SW 1271 (cell line): ENCODE data around the gene SHD.
"Not testable (repeated sequence)": the region's sequence is repeated elsewhere in the genome, so short reads cannot be mapped to it uniquely, and the experiment has no call there.

Experiments
- DNase-seq, 2 experiments: peaks; one replicate each; lab custom pipeline; 2025; lab: John Stamatoyannopoulos, UW

SHD gene

DNA sequence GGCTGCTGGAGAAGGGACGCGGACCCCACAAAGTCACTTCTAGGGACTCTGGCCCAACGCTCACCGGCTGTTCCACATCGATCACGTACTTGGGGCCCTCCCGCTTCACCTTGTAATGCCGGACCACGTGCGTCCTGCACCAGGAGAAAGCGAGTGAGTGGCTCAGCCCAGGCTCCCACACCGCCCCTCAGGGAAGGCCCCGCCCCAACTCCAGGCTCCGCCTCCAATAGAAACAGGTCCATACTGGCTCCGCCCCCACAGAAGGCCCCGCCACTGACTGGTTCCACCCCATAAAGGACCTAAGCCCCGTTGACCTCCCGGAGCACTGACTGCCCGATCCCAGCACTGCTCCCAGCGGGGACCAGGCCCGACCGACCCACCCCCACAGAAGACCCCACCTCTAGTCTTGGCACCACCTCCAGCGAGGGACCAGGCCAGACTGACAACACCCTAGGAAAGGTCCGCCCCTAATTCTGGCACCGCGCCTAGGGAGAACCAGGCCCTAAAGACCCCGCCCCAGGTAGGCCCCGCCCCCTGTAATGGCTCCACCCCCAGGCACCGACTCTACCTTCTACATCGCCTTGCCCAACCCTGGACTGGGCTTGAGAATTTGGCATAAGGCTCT lies 48.3 kb downstream of the SHD start:
- no peak for DNase-seq

DNA sequence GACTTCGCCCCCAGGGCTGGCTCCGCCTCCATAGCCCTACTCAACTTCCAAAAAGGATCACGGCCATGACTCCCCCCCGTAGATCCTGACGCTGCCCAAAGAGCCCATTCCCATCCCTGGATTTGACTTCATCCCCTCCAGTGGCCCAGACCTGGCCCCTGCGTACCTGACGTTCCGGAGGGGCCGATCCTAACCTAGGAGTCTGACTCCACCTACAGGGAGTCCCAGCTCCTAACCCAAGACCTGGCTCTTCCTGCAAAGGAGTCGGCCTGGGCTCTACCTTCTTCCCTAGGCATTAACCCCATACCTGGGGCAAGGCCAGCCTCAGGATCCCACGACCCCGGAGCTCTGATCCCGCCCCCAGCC lies 48.8 kb downstream of the SHD start:
- no peak for DNase-seq

DNA sequence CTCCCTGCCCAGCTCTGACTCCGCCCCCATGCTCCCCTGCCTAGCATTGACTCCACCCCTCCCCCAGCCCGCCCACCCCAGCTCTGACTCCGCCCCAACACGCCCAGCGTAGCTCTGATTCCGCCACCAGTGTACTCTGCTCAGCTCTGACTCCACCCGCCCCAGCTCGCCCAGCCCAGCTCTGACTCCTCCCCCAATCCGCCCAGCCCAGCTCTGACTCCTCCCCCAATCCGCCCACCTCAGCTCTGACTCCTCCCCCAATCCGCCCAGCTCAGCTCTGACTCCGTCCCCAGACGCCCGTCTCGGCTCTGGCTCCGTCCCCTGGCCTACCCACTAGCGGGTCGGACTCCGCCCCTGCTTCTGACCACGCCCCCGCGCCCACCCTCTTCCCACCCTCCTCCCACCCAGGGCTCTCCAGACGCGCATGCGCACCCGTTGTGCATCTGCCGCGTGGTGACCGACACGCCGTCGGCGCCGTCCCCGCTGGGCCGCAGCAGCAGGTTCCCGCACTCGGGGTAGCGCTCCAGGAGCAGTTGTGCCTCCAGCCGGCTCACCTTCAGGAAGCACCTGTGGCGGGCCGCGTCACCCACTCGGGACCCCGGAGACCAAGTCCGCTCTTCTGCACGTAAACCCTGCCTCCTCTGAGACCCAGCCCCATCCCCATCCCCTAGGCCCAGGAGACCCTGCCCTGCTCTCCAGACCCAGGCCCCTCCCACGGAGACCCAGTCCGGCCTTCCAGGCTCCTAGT lies 49.4 kb downstream of the SHD start:
- no peak for DNase-seq

DNA sequence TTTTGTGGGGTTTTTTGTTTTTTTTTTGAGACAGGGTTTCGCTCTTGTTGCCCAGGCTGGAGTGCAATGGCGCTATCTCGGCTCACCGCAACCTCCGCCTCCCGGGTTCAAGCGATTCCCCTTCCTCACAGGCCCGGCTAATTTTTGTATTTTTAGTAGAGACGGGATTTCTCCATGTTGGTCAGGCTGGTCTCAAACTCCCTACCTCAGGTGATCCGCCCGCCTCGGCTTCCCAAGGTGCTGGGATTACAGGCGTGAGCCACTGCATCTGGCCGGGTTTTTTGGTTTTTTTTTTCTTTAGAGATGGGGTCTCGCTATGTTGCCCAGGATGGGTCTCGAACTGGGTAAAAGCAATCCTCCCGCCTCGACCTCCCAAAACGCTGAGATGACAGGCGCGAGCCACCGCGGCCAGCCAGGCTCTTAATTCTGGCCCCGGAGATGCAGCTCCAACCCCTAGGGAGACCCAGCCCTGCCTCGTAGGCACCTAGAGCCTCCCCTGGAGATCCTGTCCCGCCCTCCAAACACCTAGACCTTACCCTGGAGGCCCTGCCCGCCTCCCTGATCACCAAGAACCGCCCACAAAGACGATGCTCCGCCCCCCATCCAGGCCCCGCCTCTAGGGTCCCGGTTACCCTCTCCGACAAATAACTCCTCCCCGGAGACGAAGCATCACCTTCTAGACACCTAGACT lies 50.1 kb downstream of the SHD start:
- not testable (repeated sequence) for DNase-seq

DNA sequence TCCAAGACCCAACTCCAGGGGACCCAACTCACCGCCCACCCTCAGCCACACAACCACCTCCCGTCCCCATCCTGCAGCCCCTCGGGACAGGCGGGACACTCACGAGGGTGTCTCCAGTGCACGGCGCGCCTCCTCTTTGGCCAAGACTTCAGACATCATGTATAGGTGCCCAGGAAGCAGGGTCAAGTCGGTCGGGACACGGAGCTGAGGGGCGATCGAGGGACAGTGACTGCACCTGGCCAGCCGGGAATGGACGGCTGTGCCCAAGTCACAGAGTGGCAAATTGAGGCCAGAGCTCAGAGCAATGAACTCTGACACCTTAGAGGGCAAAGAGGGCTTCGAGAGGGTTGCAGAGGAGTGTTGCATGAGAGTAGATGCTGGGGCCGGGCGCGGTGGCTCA lies 50.8 kb downstream of the SHD start:
- no peak for DNase-seq

DNA sequence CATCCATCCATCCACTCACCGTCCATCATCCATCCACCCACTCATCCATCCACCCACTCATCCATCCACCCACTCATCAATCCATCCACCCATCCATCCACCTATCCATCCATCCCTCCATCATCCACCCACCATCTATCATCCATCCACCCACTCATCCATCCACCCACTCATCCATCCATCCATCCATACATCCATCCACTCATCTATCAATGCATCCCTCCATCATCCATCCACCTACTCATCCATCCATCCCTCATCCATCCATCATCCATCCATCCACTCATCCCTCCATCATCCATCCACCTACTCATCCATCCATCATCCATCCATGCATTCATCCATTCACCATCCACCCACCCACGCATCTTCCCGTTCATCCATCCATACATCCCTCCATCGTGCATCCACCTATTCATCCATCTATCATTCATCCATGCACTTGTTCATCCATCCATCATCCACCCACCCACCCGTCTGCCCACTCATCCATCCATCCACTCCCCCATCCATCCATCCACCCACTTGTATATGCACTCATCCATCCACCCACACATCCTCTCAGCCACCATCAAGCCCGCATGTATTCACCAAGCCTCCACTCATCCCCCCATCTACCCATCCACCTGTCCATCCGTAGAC lies 56.0 kb downstream of the SHD start:
- no peak for DNase-seq

DNA sequence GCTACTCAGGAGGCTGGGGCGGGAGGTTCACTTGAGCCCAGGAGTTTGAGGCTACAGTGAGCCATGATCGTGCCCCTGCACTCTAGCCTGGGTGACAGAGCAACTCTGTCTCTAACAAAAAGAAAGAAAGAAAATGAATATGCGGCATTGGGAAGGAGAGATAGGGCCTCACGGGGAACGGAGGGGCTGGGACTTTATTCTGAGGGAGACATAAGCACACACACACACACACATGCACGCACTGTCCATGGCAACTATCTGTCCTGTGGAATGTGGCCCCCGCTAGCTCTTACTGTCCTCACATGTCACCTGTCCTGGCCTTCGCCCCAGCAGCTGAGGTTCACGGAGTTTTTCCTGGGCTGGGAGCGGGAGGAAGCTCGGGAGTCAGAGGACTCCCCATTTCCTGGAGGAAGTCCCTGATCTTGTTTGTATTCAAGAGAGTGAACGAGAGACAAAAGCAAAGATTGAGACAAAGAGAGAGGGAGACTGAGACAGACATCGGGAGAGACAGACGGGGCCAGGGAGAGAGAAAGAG lies 58.9 kb downstream of the SHD start:
- no peak for DNase-seq

DNA sequence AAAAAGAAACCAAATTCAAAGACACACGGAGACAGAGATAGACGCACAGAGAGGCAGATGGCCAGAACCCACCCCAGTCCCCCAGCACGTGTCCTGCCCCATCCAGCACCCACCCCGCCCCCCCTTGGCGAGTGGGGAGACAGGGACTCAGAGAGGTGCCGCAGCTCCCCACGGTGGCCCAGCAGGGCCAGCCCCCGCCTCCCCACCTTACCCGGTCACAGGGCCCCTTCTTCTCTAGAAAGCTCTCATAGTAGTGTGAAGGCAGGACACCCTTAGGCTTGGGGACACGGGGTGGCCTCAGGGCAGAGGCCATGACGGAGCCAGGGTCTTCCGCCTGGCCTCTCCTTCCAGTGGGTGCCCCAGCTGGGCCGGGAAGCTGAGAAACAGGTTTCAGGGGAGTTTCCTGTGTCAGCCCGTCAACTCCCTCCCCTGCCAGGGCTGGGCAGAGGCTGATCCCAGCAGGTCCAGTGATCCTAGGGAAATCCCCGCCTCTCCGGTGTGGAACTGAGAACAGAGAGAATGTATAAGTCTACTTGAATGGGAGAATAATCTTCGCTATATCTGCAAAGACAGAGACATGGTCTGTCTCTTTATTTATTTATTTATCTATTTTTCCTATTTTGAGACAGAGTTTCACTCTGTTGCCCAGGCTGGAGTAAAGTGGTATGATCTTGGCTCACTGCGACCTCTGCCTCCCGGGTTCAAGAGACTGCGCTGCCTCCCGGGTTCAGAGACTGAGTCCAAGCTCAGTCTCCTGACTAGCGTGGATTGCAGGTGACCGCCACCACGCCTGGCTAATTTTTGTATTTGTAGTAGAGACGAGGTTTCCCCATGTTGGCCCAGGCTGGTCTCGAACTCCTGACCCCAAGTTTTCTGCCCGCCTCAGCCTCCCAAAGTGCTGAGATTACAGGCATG lies 59.6 kb downstream of the SHD start, which contains the start of gene STAP2:
Gene STAP2 (minus strand): TSS at position 387 of the 915 bp plus-strand sequence. CDS start 74 bp downstream, at position 313.
- DNase-seq = no peak
